CD4-positive, alpha-beta T cell treated with Interleukin-1 beta for 1 hour (primary cell): ENCODE data around the gene IQSEC2.
A peak's percentile ranks its signal among the peaks of the same experiment; 100 is the strongest.

ENCODE experiments used
- DNase-seq, 2 donors: peaks; one replicate each; pipeline ENCODE4 v3.0.0-alpha.2; 2020 to 2022

IQSEC2 gene

GRCh38 chrX:53266914-53267313 lies 14.5 kb downstream of the IQSEC2 start:
- DNase-seq, result no peak

GRCh38 chrX:53265771-53266574 lies 15.4 kb downstream of the IQSEC2 start:
- DNase-seq, result no peak

- DNase-seq, result peak in 1 of 2 donors; percentile 27
Observed at GRCh38 chrX:53263597-53264094, 17.7 kb downstream of the IQSEC2 start.

GRCh38 chrX:53262918-53263394 lies 18.4 kb downstream of the IQSEC2 start:
- DNase-seq, result peak in 1 of 2 donors; percentile 30

- no peak for DNase-seq
Observed at GRCh38 chrX:53262189-53262917, 19.0 kb downstream of the IQSEC2 start.

- no peak for DNase-seq
Observed at GRCh38 chrX:53261355-53261972, 19.9 kb downstream of the IQSEC2 start.

GRCh38 chrX:53260836-53261235 lies 20.5 kb downstream of the IQSEC2 start:
- DNase-seq, result no peak

GRCh38 chrX:53257670-53258423 lies 23.5 kb downstream of the IQSEC2 start:
- DNase-seq, result no peak

GRCh38 chrX:53257166-53257565 lies 24.2 kb downstream of the IQSEC2 start:
- no peak for DNase-seq

- DNase-seq, result no peak
Observed at GRCh38 chrX:53256446-53257041, 24.8 kb downstream of the IQSEC2 start.

- DNase-seq, result no peak
Observed at GRCh38 chrX:53255738-53256191, 25.6 kb downstream of the IQSEC2 start.

- DNase-seq, result no peak
Observed at GRCh38 chrX:53254570-53255461, 26.6 kb downstream of the IQSEC2 start.

- no peak for DNase-seq
Observed at GRCh38 chrX:53253293-53254020, 27.9 kb downstream of the IQSEC2 start.

- no peak for DNase-seq
Observed at GRCh38 chrX:53251307-53251706, 30.1 kb downstream of the IQSEC2 start.

- no peak for DNase-seq
Observed at GRCh38 chrX:53250556-53250955, 30.8 kb downstream of the IQSEC2 start.

GRCh38 chrX:53249408-53250042 lies 31.9 kb downstream of the IQSEC2 start:
- DNase-seq, result no peak

- no peak for DNase-seq
Observed at GRCh38 chrX:53247928-53248327, 33.5 kb downstream of the IQSEC2 start.

- DNase-seq, result no peak
Observed at GRCh38 chrX:53246231-53246630, 35.2 kb downstream of the IQSEC2 start.

GRCh38 chrX:53244610-53245009 lies 36.8 kb downstream of the IQSEC2 start:
- no peak for DNase-seq

- no peak for DNase-seq
Observed at GRCh38 chrX:53242310-53242709, 39.1 kb downstream of the IQSEC2 start.
